Activated T-helper 2 cell treated with anti-CD3 and anti-CD28 coated beads, Interferon-gamma antibody, Interleukin-2, Interleukin-4, amounts not matched to agents 10 μg/mL and 5 μg/mL and 100 μg/mL, durations not matched to agents 14 hours and 24 hours and 36 hours (primary cell): ENCODE measurements around the gene TYSND1. TPM values are rescaled to one million over a fixed set of nuclear protein-coding genes. Genes with fewer than 3 reads are reported as not detected.
A peak's percentile ranks its signal among the peaks of the same experiment; 100 is the strongest.
"Not testable (repeated sequence)": the region's sequence is repeated elsewhere in the genome, so short reads cannot be mapped to it uniquely, and the experiment has no call there.

Experiments used
- DNase-seq: peaks from one replicate; pipeline ENCODE4 v3.0.0; 2021; ENCODE audit warnings: low spot score
- H3K27ac Mint-ChIP-seq: one replicate; pipeline ENCODE4 v1.8.0; 2021; ENCODE audit warnings: mixed read lengths
- H3K27me3 Mint-ChIP-seq: one replicate; pipeline ENCODE4 v1.8.0; 2021; ENCODE audit warnings: low read depth, mixed read lengths
- H3K36me3 Mint-ChIP-seq: one replicate; pipeline ENCODE4 v1.8.0; 2021; ENCODE audit warnings: low read depth, mixed read lengths
- H3K4me1 Mint-ChIP-seq: one replicate; pipeline ENCODE4 v1.8.0; 2021; ENCODE audit warnings: low read depth, mixed read lengths
- H3K4me3 Mint-ChIP-seq: one replicate; pipeline ENCODE4 v1.8.0; 2021; ENCODE audit warnings: low read depth, mild to moderate bottlenecking, moderate library complexity, mixed read lengths
- H3K9me3 Mint-ChIP-seq: one replicate; pipeline ENCODE4 v1.8.0; 2021; ENCODE audit warnings: mixed read lengths
- intact Hi-C: fragments of 100-400 bp; cut with micrococcal nuclease; formaldehyde crosslinking; loops from one replicate; pipeline ENCODE4 v1.15.1; 2023
- total RNA-seq: library from RNA; stranded (reverse); gene quantifications from 2 replicates; pipeline ENCODE4 v1.2.3, GENCODE V29; 2022

Gene TYSND1
- total RNA-seq, 1 donor from 2014 or later = 13.6 TPM

GRCh38 chr10:70160798-70161197 lies 14.3 kb upstream of the TYSND1 start:
- Mint-ChIP-seq H3K27me3 (no peaks in the 10 kb centered on the region), H3K27ac (no peak overlapping the region), H3K9me3 (no peaks in the 10 kb centered on the region), H3K36me3 (peaks cover 89% of the 10 kb centered on the region), H3K4me1 (peaks cover 48% of the 10 kb centered on the region), H3K4me3 (peak overlapping the region; percentile 5)
- DNase-seq = no peak
- intact Hi-C loops = loop anchor here (5.0 kb wide), 2 partner anchors 37 to 112 kb away; no protein-coding TSS in a partner anchor

- intact Hi-C loops, DNase-seq, H3K27me3 Mint-ChIP-seq, H3K9me3 Mint-ChIP-seq, H3K4me3 Mint-ChIP-seq, H3K27ac Mint-ChIP-seq: not testable (repeated sequence)
- Mint-ChIP-seq H3K4me1 (peaks cover 41% of the 10 kb centered on the region), H3K36me3 (peaks cover 92% of the 10 kb centered on the region)
Measured at GRCh38 chr10:70159366-70159765, 12.9 kb upstream of the TYSND1 start.

- no peak for DNase-seq
- peaks cover 29% of the 10 kb centered on the region for H3K4me1 Mint-ChIP-seq
- intact Hi-C loops = no loop called here
Measured at GRCh38 chr10:70158113-70158512, 11.6 kb upstream of the TYSND1 start.

GRCh38 chr10:70155255-70155838 lies 8.8 kb upstream of the TYSND1 start:
- Mint-ChIP-seq H3K4me3 (no peak overlapping the region), H3K4me1 (peaks cover 7% of the 10 kb centered on the region), H3K27ac (no peak overlapping the region), H3K27me3 (no peaks in the 10 kb centered on the region), H3K36me3 (peaks cover 94% of the 10 kb centered on the region), H3K9me3 (no peaks in the 10 kb centered on the region)
- no peak for DNase-seq
- intact Hi-C loops = no loop called here

More at GRCh38 chr10:70158113-70158512, 11.6 kb upstream of the TYSND1 start:
- Mint-ChIP-seq H3K9me3 (no peaks in the 10 kb centered on the region), H3K36me3 (peaks cover 95% of the 10 kb centered on the region), H3K27ac (no peak overlapping the region), H3K4me3 (no peak overlapping the region), H3K27me3 (no peaks in the 10 kb centered on the region)

GRCh38 chr10:70148516-70148915 lies 2.0 kb upstream of the TYSND1 start:
- H3K9me3 Mint-ChIP-seq = no peaks in the 10 kb centered on the region
- H3K27me3 Mint-ChIP-seq = no peaks in the 10 kb centered on the region
- H3K4me1 Mint-ChIP-seq = peaks cover 14% of the 10 kb centered on the region
- intact Hi-C loops = loop anchor here (10.0 kb wide), 1 partner anchor 46 kb away; no protein-coding TSS in a partner anchor
- peaks cover 43% of the 10 kb centered on the region for H3K36me3 Mint-ChIP-seq
- no peak overlapping the region for H3K4me3 Mint-ChIP-seq
- no peak for DNase-seq
- no peak overlapping the region for H3K27ac Mint-ChIP-seq

GRCh38 chr10:70147259-70147625 lies 742 bp upstream of the TYSND1 start:
- intact Hi-C loops = loop anchor here (2.0 to 10.0 kb wide), 2 partner anchors 48 to 86 kb away; partner anchors contain the start of gene PPA1
- Mint-ChIP-seq H3K27me3 (no peaks in the 10 kb centered on the region), H3K27ac (no peak overlapping the region), H3K9me3 (no peaks in the 10 kb centered on the region), H3K36me3 (peaks cover 30% of the 10 kb centered on the region), H3K4me3 (peak overlapping the region; percentile 78), H3K4me1 (peaks cover 16% of the 10 kb centered on the region)
- DNase-seq = no peak

GRCh38 chr10:70145666-70146488 lies 623 bp downstream of the TYSND1 start:
- DNase-seq = peak; percentile 75
- Mint-ChIP-seq H3K4me3 (peak overlapping the region; percentile 92), H3K4me1 (peaks cover 16% of the 10 kb centered on the region), H3K9me3 (no peaks in the 10 kb centered on the region), H3K27ac (peak overlapping the region; percentile 97), H3K27me3 (no peaks in the 10 kb centered on the region), H3K36me3 (peaks cover 21% of the 10 kb centered on the region)
- intact Hi-C loops = loop anchor here (1.0 to 10.0 kb wide), 5 partner anchors 16 to 87 kb away; partner anchors contain the start of genes PPA1 and SAR1A

- no peak for DNase-seq
- intact Hi-C loops = loop anchor here (10.0 kb wide), 1 partner anchor 50 kb away; no protein-coding TSS in a partner anchor
- Mint-ChIP-seq H3K36me3 (peaks cover 17% of the 10 kb centered on the region), H3K4me1 (peaks cover 16% of the 10 kb centered on the region), H3K4me3 (peak overlapping the region; percentile 78), H3K9me3 (no peaks in the 10 kb centered on the region), H3K27ac (peak overlapping the region; percentile 69), H3K27me3 (no peaks in the 10 kb centered on the region)
Measured at GRCh38 chr10:70145166-70145665, 1.3 kb downstream of the TYSND1 start.

- H3K4me3 Mint-ChIP-seq = peak overlapping the region; percentile 78
- intact Hi-C loops = loop anchor here (10.0 kb wide), 1 partner anchor 50 kb away; no protein-coding TSS in a partner anchor
- no peak for DNase-seq
- peak overlapping the region; percentile 24 for H3K27ac Mint-ChIP-seq
- no peaks in the 10 kb centered on the region for H3K9me3 Mint-ChIP-seq
- H3K4me1 Mint-ChIP-seq = peaks cover 13% of the 10 kb centered on the region
- H3K36me3 Mint-ChIP-seq = peaks cover 10% of the 10 kb centered on the region
- no peaks in the 10 kb centered on the region for H3K27me3 Mint-ChIP-seq
Measured at GRCh38 chr10:70144372-70145110, 2.0 kb downstream of the TYSND1 start.

- H3K27me3 Mint-ChIP-seq = no peaks in the 10 kb centered on the region
- intact Hi-C loops = loop anchor here (10.0 kb wide), 1 partner anchor 52 kb away; no protein-coding TSS in a partner anchor
- no peaks in the 10 kb centered on the region for H3K9me3 Mint-ChIP-seq
- no peak for DNase-seq
- H3K4me1 Mint-ChIP-seq = peaks cover 15% of the 10 kb centered on the region
- H3K36me3 Mint-ChIP-seq = peaks cover 5% of the 10 kb centered on the region
- H3K4me3 Mint-ChIP-seq = no peak overlapping the region
- no peak overlapping the region for H3K27ac Mint-ChIP-seq
Measured at GRCh38 chr10:70142555-70142954, 3.9 kb downstream of the TYSND1 start.

GRCh38 chr10:70140297-70140696 lies 6.2 kb downstream of the TYSND1 start:
- DNase-seq = no peak
- Mint-ChIP-seq H3K36me3 (peaks cover 3% of the 10 kb centered on the region), H3K27me3 (no peaks in the 10 kb centered on the region), H3K27ac (no peak overlapping the region), H3K4me1 (peaks cover 14% of the 10 kb centered on the region), H3K4me3 (no peak overlapping the region), H3K9me3 (no peaks in the 10 kb centered on the region)
- intact Hi-C loops = loop anchor here (10.0 kb wide), 1 partner anchor 55 kb away; no protein-coding TSS in a partner anchor

GRCh38 chr10:70139997-70140250 lies 6.6 kb downstream of the TYSND1 start:
- Mint-ChIP-seq H3K4me1 (peaks cover 14% of the 10 kb centered on the region), H3K27me3 (no peaks in the 10 kb centered on the region), H3K9me3 (no peaks in the 10 kb centered on the region), H3K36me3 (peaks cover 3% of the 10 kb centered on the region), H3K4me3 (no peak overlapping the region), H3K27ac (no peak overlapping the region)
- intact Hi-C loops = loop anchor here (10.0 kb wide), 1 partner anchor 55 kb away; no protein-coding TSS in a partner anchor
- DNase-seq = no peak
